BLaER1 treated with 17β-estradiol and CSF1 and Interleukin-3, amounts not matched to agents 10 nM and 100 nM (cell line): ENCODE data around the gene CPT1C.

Source experiments
- H3K27ac ChIP-seq, 11 experiments: shearing (Covaris generic); formaldehyde crosslinking; 2 replicates each; pipeline ENCODE4 v1.8.1; 2022
- H3K27me3 ChIP-seq, 11 experiments: shearing (Covaris generic); formaldehyde crosslinking; 2 replicates each; pipeline ENCODE4 v1.8.1; 2022
- H3K36me3 ChIP-seq, 11 experiments: shearing (Covaris generic); formaldehyde crosslinking; 2 replicates each; pipeline ENCODE4 v1.8.1; 2022
- H3K4me1 ChIP-seq, 10 experiments: shearing (Covaris generic); formaldehyde crosslinking; 2 replicates each; pipeline ENCODE4 v1.8.1; 2022
- H3K4me2 ChIP-seq, 11 experiments: shearing (Covaris generic); formaldehyde crosslinking; 2 replicates each; pipeline ENCODE4 v1.8.1; 2022
- H3K4me3 ChIP-seq, 10 experiments: shearing (Covaris generic); formaldehyde crosslinking; 2 replicates each; pipeline ENCODE4 v1.8.1; 2022
- H3K9ac ChIP-seq, 11 experiments: shearing (Covaris generic); formaldehyde crosslinking; 2 replicates each; pipeline ENCODE4 v1.8.1; 2022
- H3K9me3 ChIP-seq, 11 experiments: shearing (Covaris generic); formaldehyde crosslinking; replicated peaks in 1 of 11; 2 replicates each; pipeline ENCODE4 v1.8.1; 2022
- H4K20me1 ChIP-seq, 11 experiments: shearing (Covaris generic); formaldehyde crosslinking; 2 replicates each; pipeline ENCODE4 v1.8.1; 2022
- Cebpa-rat ChIP-seq, 11 experiments: shearing (Covaris generic); IDR thresholded peaks; 2 replicates each; pipeline ENCODE4 v1.8.1; 2022

Gene CPT1C

GRCh38 chr19:49681830-49682229 is 9.1 kb upstream of the CPT1C start:
- TF ChIP-seq Cebpa-rat (IDR thresholded peaks at IDR 0.05), result no peak
- Histone ChIP-seq H3K27ac (no peak overlapping the region), H3K27me3 (no peaks in the 10 kb centered on the region), H3K4me2 (no peak overlapping the region), H3K9ac (peak overlapping the region in 5 of 11 experiments; percentile 14 to 30 (median 28); a peak in 3 of 22 replicates), H3K4me1 (peaks cover 31 to 68% (median 43%) of the 10 kb centered on the region in 10 experiments), H3K4me3 (no peak overlapping the region), H3K36me3 (peaks cover 52 to 76% (median 63%) of the 10 kb centered on the region in 11 experiments), H4K20me1 (peaks cover 16 to 91% (median 88%) of the 10 kb centered on the region in 11 experiments; a peak in 21 of 22 replicates), H3K9me3 (no peaks in the 10 kb centered on the region)

- no peak overlapping the region for H3K27ac ChIP-seq
- H3K4me1 ChIP-seq, result peaks cover 36 to 72% (median 47%) of the 10 kb centered on the region in 10 experiments
- peak overlapping the region in 5 of 11 experiments; percentile 14 to 30 (median 28); a peak in 4 of 22 replicates for H3K9ac ChIP-seq
- TF ChIP-seq Cebpa-rat (IDR thresholded peaks at IDR 0.05), result no peak
- H3K27me3 ChIP-seq, result no peaks in the 10 kb centered on the region
- no peaks in the 10 kb centered on the region for H3K9me3 ChIP-seq
- H3K4me3 ChIP-seq, result no peak overlapping the region
- H3K36me3 ChIP-seq, result peaks cover 52 to 81% (median 67%) of the 10 kb centered on the region in 11 experiments
- H4K20me1 ChIP-seq, result peaks cover 16 to 95% (median 91%) of the 10 kb centered on the region in 11 experiments; a peak in 21 of 22 replicates
- H3K4me2 ChIP-seq, result no peak overlapping the region
These were observed 8.6 kb upstream of the CPT1C start for GRCh38 chr19:49682274-49682673.

GRCh38 chr19:49683814-49684250 is 7.1 kb upstream of the CPT1C start:
- Histone ChIP-seq H3K36me3 (peaks cover 52 to 95% (median 80%) of the 10 kb centered on the region in 11 experiments), H4K20me1 (peaks cover 9 to 98% (median 89%) of the 10 kb centered on the region in 11 experiments; a peak in 21 of 22 replicates), H3K4me3 (no peak overlapping the region), H3K27me3 (peaks cover 0 to 5% (median 0%) of the 10 kb centered on the region in 11 experiments; a peak in 6 of 22 replicates), H3K9ac (peak overlapping the region in 2 of 11 experiments; percentile 7 to 23; a peak in 1 of 22 replicates), H3K27ac (no peak overlapping the region), H3K9me3 (no peaks in the 10 kb centered on the region), H3K4me1 (peaks cover 45 to 81% (median 55%) of the 10 kb centered on the region in 10 experiments), H3K4me2 (no peak overlapping the region)
- TF ChIP-seq Cebpa-rat (IDR thresholded peaks at IDR 0.05), result no peak

- H3K36me3 ChIP-seq, result peaks cover 52 to 96% (median 86%) of the 10 kb centered on the region in 11 experiments
- no peaks in the 10 kb centered on the region for H3K9me3 ChIP-seq
- peaks cover 5 to 98% (median 89%) of the 10 kb centered on the region in 11 experiments; a peak in 21 of 22 replicates for H4K20me1 ChIP-seq
- H3K27me3 ChIP-seq, result peaks cover 0 to 11% (median 6%) of the 10 kb centered on the region in 11 experiments; a peak in 15 of 22 replicates
- H3K4me2 ChIP-seq, result no peak overlapping the region
- peak overlapping the region in 1 of 11 experiments; percentile 6; a peak in 1 of 22 replicates for H3K27ac ChIP-seq
- H3K4me1 ChIP-seq, result peaks cover 40 to 81% (median 55%) of the 10 kb centered on the region in 10 experiments
- peak overlapping the region in 1 of 11 experiments; percentile 7; a peak in 1 of 22 replicates for H3K9ac ChIP-seq
- no peak overlapping the region for H3K4me3 ChIP-seq
- TF ChIP-seq Cebpa-rat (IDR thresholded peaks at IDR 0.05), result no peak
These were observed 6.5 kb upstream of the CPT1C start for GRCh38 chr19:49684251-49684982.

- no peak overlapping the region; a peak in 1 of 22 replicates for H3K4me2 ChIP-seq
- peaks cover 33 to 81% (median 54%) of the 10 kb centered on the region in 10 experiments for H3K4me1 ChIP-seq
- H3K9me3 ChIP-seq, result no peaks in the 10 kb centered on the region
- peaks cover 5 to 17% (median 12%) of the 10 kb centered on the region in 11 experiments for H3K27me3 ChIP-seq
- H4K20me1 ChIP-seq, result peaks cover 5 to 98% (median 89%) of the 10 kb centered on the region in 11 experiments; a peak in 21 of 22 replicates
- no peak overlapping the region for H3K9ac ChIP-seq
- H3K4me3 ChIP-seq, result no peak overlapping the region
- H3K27ac ChIP-seq, result peak overlapping the region in 1 of 11 experiments; percentile 6; a peak in 1 of 22 replicates
- peaks cover 52 to 96% (median 86%) of the 10 kb centered on the region in 11 experiments for H3K36me3 ChIP-seq
- TF ChIP-seq Cebpa-rat (IDR thresholded peaks at IDR 0.05), result no peak
These were observed 5.8 kb upstream of the CPT1C start for GRCh38 chr19:49684983-49685553.

- Histone ChIP-seq H3K4me2 (peak overlapping the region in 3 of 11 experiments; percentile 5 to 54 (median 15); a peak in 6 of 22 replicates), H3K27me3 (peaks cover 13 to 26% (median 20%) of the 10 kb centered on the region in 11 experiments), H3K4me3 (no peak overlapping the region), H3K4me1 (peaks cover 32 to 81% (median 54%) of the 10 kb centered on the region in 10 experiments), H3K36me3 (peaks cover 52 to 92% (median 85%) of the 10 kb centered on the region in 11 experiments), H3K9me3 (no peaks in the 10 kb centered on the region), H3K27ac (peak overlapping the region in 2 of 11 experiments; percentile 1 to 14; a peak in 1 of 22 replicates), H4K20me1 (peaks cover 4 to 97% (median 89%) of the 10 kb centered on the region in 11 experiments; a peak in 21 of 22 replicates), H3K9ac (peak overlapping the region in 1 of 11 experiments; percentile 16; a peak in 2 of 22 replicates)
- no peak for TF ChIP-seq Cebpa-rat (IDR thresholded peaks at IDR 0.05)
These were observed 5.0 kb upstream of the CPT1C start for GRCh38 chr19:49685845-49686332.

GRCh38 chr19:49686503-49687088 is 4.3 kb upstream of the CPT1C start:
- Histone ChIP-seq H3K4me3 (peak overlapping the region in 2 of 10 experiments; percentile 27 to 65; a peak in 2 of 20 replicates), H3K4me2 (peak overlapping the region in 10 of 11 experiments; percentile 64 to 95 (median 84); a peak in 19 of 22 replicates), H4K20me1 (peaks cover 0 to 90% (median 82%) of the 10 kb centered on the region in 11 experiments; a peak in 21 of 22 replicates), H3K27ac (peak overlapping the region in 5 of 11 experiments; percentile 51 to 77 (median 63); a peak in 11 of 22 replicates), H3K36me3 (peaks cover 45 to 85% (median 78%) of the 10 kb centered on the region in 11 experiments), H3K9me3 (no peaks in the 10 kb centered on the region), H3K4me1 (peaks cover 36 to 83% (median 56%) of the 10 kb centered on the region in 10 experiments), H3K9ac (peak overlapping the region in 6 of 11 experiments; percentile 42 to 66 (median 54); a peak in 11 of 22 replicates), H3K27me3 (peaks cover 20 to 33% (median 28%) of the 10 kb centered on the region in 11 experiments)
- TF ChIP-seq Cebpa-rat (IDR thresholded peaks at IDR 0.05), result no peak

- Histone ChIP-seq H3K4me2 (peak overlapping the region; percentile 64 to 95 (median 89)), H3K4me1 (peaks cover 37 to 81% (median 55%) of the 10 kb centered on the region in 10 experiments), H3K27me3 (peaks cover 21 to 35% (median 30%) of the 10 kb centered on the region in 11 experiments), H3K9ac (peak overlapping the region in 8 of 11 experiments; percentile 38 to 66 (median 52); a peak in 13 of 22 replicates), H3K4me3 (peak overlapping the region in 2 of 10 experiments; percentile 45 to 65; a peak in 4 of 20 replicates), H4K20me1 (peaks cover 0 to 84% (median 77%) of the 10 kb centered on the region in 11 experiments; a peak in 21 of 22 replicates), H3K27ac (peak overlapping the region in 6 of 11 experiments; percentile 44 to 77 (median 59); a peak in 12 of 22 replicates), H3K36me3 (peaks cover 39 to 80% (median 72%) of the 10 kb centered on the region in 11 experiments), H3K9me3 (no peaks in the 10 kb centered on the region)
- TF ChIP-seq Cebpa-rat (IDR thresholded peaks at IDR 0.05), result no peak
These were observed 3.8 kb upstream of the CPT1C start for GRCh38 chr19:49687150-49687549.
